ENCODE data around the gene ECI1.

Gene ECI1

GRCh38 chr16:2244301-2244700 is 7.1 kb downstream of the ECI1 start:
- TF ChIP-seq POLR2AphosphoS5 (IDR thresholded peaks at IDR 0.05; ENCODE audit: low read depth, low read length): no peak

DNA sequence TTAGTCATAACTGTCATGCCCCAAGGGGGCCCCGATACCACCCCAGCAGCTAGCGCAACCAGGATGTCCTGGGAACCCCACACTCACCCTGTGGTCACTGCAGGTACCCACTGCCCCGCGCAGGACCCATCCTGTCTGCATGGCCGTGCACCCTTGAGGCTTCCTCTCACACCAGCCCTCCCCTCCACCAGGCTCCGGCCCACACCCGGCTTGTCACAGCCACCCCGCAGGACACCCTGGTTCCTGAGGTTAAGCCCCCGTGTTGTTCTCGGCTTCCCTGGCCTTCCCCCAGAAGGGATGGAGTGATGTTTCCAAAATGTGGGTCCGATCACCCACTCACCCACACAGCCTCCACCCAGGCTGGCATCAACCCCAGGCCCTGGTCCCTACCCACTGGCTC is 7.6 kb downstream of the ECI1 start:
- TF ChIP-seq TAF1 (IDR thresholded peaks at IDR 0.05; ENCODE audit: borderline replicate concordance, insufficient read depth, low read length): no peak
- TF ChIP-seq, protein P1, sequence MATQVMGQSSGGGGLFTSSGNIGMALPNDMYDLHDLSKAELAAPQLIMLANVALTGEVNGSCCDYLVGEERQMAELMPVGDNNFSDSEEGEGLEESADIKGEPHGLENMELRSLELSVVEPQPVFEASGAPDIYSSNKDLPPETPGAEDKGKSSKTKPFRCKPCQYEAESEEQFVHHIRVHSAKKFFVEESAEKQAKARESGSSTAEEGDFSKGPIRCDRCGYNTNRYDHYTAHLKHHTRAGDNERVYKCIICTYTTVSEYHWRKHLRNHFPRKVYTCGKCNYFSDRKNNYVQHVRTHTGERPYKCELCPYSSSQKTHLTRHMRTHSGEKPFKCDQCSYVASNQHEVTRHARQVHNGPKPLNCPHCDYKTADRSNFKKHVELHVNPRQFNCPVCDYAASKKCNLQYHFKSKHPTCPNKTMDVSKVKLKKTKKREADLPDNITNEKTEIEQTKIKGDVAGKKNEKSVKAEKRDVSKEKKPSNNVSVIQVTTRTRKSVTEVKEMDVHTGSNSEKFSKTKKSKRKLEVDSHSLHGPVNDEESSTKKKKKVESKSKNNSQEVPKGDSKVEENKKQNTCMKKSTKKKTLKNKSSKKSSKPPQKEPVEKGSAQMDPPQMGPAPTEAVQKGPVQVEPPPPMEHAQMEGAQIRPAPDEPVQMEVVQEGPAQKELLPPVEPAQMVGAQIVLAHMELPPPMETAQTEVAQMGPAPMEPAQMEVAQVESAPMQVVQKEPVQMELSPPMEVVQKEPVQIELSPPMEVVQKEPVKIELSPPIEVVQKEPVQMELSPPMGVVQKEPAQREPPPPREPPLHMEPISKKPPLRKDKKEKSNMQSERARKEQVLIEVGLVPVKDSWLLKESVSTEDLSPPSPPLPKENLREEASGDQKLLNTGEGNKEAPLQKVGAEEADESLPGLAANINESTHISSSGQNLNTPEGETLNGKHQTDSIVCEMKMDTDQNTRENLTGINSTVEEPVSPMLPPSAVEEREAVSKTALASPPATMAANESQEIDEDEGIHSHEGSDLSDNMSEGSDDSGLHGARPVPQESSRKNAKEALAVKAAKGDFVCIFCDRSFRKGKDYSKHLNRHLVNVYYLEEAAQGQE (IDR thresholded peaks at IDR 0.05; ENCODE audit: insufficient read depth in 1 of 2, low read depth in 2 of 2, low read length in 2 of 2): no peak
- no peak for TF ChIP-seq SIN3A (IDR thresholded peaks at IDR 0.05; ENCODE audit: borderline replicate concordance, insufficient read depth, low read length)
- TF ChIP-seq POLR2AphosphoS5 (IDR thresholded peaks at IDR 0.05; ENCODE audit: low read depth, low read length): no peak
- TF ChIP-seq FOXP2 (optimal IDR thresholded peaks at IDR 0.05; ENCODE audit: borderline replicate concordance, extremely low read depth, extremely low read length, insufficient read depth): no peak

DNA sequence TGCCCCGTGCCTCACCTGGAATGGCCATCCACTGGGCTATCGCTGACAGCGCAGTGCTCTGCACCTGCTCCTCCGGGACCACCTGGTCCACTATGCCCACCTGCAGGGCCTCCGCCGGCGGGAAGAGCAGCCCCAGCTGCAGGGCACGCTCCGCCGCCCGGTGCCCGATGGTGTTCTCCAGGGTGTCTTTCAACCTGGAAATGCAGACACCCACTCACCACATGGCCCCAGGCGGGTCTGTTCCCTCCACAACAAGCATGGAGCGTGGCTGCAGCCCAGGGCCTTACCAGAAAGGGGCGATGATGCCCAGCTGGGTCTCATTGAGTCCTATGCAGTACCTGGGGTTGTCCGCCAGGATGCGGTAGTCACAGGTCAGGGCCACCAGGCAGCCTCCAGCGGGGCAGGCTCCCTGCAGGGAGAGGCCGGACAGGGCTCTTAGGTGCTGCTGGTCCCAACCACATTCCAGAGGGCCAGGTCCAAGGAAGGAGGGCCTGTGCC is 8.3 kb downstream of the ECI1 start:
- TF ChIP-seq FOXP2 (optimal IDR thresholded peaks at IDR 0.05; ENCODE audit: borderline replicate concordance, extremely low read depth, extremely low read length, insufficient read depth) (no peak), POLR2AphosphoS5 (IDR thresholded peaks at IDR 0.05; ENCODE audit: low read depth, low read length) (no peak), SIN3A (IDR thresholded peaks at IDR 0.05; ENCODE audit: borderline replicate concordance, insufficient read depth, low read length) (no peak), TAF1 (IDR thresholded peaks at IDR 0.05; ENCODE audit: borderline replicate concordance, insufficient read depth, low read length) (no peak)
- TF ChIP-seq, protein P1 (IDR thresholded peaks at IDR 0.05; ENCODE audit: insufficient read depth in 1 of 2, low read depth in 2 of 2, low read length in 2 of 2): no peak

DNA sequence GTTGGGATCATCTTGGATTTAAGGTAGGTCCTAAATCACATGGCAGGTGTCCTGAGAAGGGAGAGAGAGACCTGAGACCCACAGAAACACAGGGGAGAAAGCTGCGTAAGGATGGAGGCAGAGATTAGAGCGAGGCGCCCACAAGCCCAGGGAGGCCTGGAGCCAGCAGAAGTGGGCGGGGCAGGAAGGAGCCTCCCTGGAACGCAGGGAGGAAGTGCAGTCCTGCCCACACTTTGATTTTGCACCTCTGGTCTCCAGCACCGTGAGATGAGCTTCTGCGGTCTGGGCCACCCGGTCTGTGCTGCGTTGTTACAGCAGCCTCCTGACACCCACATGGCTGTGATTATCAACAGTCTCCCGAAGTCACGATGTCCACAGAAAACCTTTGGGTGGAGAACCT is 8.8 kb downstream of the ECI1 start:
- TF ChIP-seq, protein P1 (IDR thresholded peaks at IDR 0.05; ENCODE audit: insufficient read depth in 1 of 2, low read depth in 2 of 2, low read length in 2 of 2): no peak
- TF ChIP-seq SIN3A (IDR thresholded peaks at IDR 0.05; ENCODE audit: borderline replicate concordance, insufficient read depth, low read length): no peak
- TF ChIP-seq POLR2AphosphoS5 (IDR thresholded peaks at IDR 0.05; ENCODE audit: low read depth, low read length): no peak
- no peak for TF ChIP-seq FOXP2 (optimal IDR thresholded peaks at IDR 0.05; ENCODE audit: borderline replicate concordance, extremely low read depth, extremely low read length, insufficient read depth)
- no peak for TF ChIP-seq TAF1 (IDR thresholded peaks at IDR 0.05; ENCODE audit: borderline replicate concordance, insufficient read depth, low read length)

- TF ChIP-seq, protein P1 (IDR thresholded peaks at IDR 0.05; ENCODE audit: insufficient read depth in 1 of 2, low read depth in 2 of 2, low read length in 2 of 2): no peak
- TF ChIP-seq POLR2AphosphoS5 (IDR thresholded peaks at IDR 0.05; ENCODE audit: low read depth, low read length) (no peak; the same call in 1 of the 2 replicates), FOXP2 (optimal IDR thresholded peaks at IDR 0.05; ENCODE audit: borderline replicate concordance, extremely low read depth, extremely low read length, insufficient read depth) (no peak), SIN3A (IDR thresholded peaks at IDR 0.05; ENCODE audit: borderline replicate concordance, insufficient read depth, low read length) (no peak), TAF1 (IDR thresholded peaks at IDR 0.05; ENCODE audit: borderline replicate concordance, insufficient read depth, low read length) (no peak)
Observed at GRCh38 chr16:2238838-2239675, 12.3 kb downstream of the ECI1 start.
